Upper lobe of right lung (tissue), 1 donor: ENCODE data around the gene FHOD3. TPM values are rescaled to one million over a fixed set of nuclear protein-coding genes. Genes with fewer than 3 reads are reported as not detected.

Experiments
- ATAC-seq: fragments of 200-7000 bp; cut with Tn5 transposase; one replicate; pipeline ENCODE4 v1.9.1; 2020; ENCODE audit warnings: mild to moderate bottlenecking, moderate library complexity
- DNase-seq: peaks from one replicate; pipeline ENCODE4 v3.0.0-alpha.2; 2020
- H3K27ac ChIP-seq: fragments of 200-600 bp; one replicate; pipeline ENCODE4 v1.8.0; 2022
- H3K27me3 ChIP-seq: fragments of 200-600 bp; one replicate; pipeline ENCODE4 v1.8.0; 2022; ENCODE audit warnings: mild to moderate bottlenecking
- H3K36me3 ChIP-seq: fragments of 200-600 bp; one replicate; pipeline ENCODE4 v1.8.0; 2022
- H3K4me1 ChIP-seq: fragments of 200-600 bp; one replicate; pipeline ENCODE4 v1.8.0; 2022
- H3K4me3 ChIP-seq: fragments of 200-600 bp; one replicate; pipeline ENCODE4 v1.8.0; 2022; ENCODE audit warnings: mild to moderate bottlenecking
- H3K9me3 ChIP-seq: fragments of 200-600 bp; one replicate; pipeline ENCODE4 v1.8.0; 2022
- CTCF ChIP-seq: fragments of 200-600 bp; IDR thresholded peaks from one replicate; pipeline ENCODE4 v1.8.0; 2022; ENCODE audit warnings: antibody characterized with exemption
- intact Hi-C: fragments of 100-400 bp; cut with DNase I; formaldehyde crosslinking; loops from one replicate; pipeline ENCODE4 v1.11.0; 2022
- total RNA-seq: library from RNA; stranded (reverse); fragmentation: NEBNext Ultra II Directional; extraction: Animal tissue kit (Norgen Biotek cat#: 25700); gene quantifications from one replicate; pipeline ENCODE4 v1.2.1, GENCODE V29; 2021
- donor health status: DM: no; HTN: yes; CAD: no; lungs with severe emphysema.

FHOD3 gene
- total RNA-seq, 1 donor from 2014 or later, result 1.9 TPM

- ATAC-seq (no peak), DNase-seq (no peak)
- H3K9me3 ChIP-seq, result no peaks in the 10 kb centered on the region
- H3K27ac ChIP-seq, result no peak overlapping the region
- intact Hi-C loops, result no loop called here
- no peaks in the 10 kb centered on the region for H3K4me1 ChIP-seq
- no peak overlapping the region for H3K4me3 ChIP-seq
- TF ChIP-seq CTCF, result no peak
- no peaks in the 10 kb centered on the region for H3K36me3 ChIP-seq
- H3K27me3 ChIP-seq, result no peaks in the 10 kb centered on the region
These were observed 293.4 kb downstream of the FHOD3 start for GRCh38 chr18:36590621-36591580.

GRCh38 chr18:36592282-36592681 is 294.8 kb downstream of the FHOD3 start:
- no peaks in the 10 kb centered on the region for H3K36me3 ChIP-seq
- no peaks in the 10 kb centered on the region for H3K27me3 ChIP-seq
- no peak overlapping the region for H3K27ac ChIP-seq
- no peaks in the 10 kb centered on the region for H3K9me3 ChIP-seq
- H3K4me1 ChIP-seq, result no peaks in the 10 kb centered on the region
- no peak overlapping the region for H3K4me3 ChIP-seq
- DNase-seq (no peak), ATAC-seq (no peak)
- TF ChIP-seq CTCF, result no peak
- intact Hi-C loops, result no loop called here

GRCh38 chr18:36593001-36593400 is 295.5 kb downstream of the FHOD3 start:
- no peak for ATAC-seq
- H3K4me1 ChIP-seq, result no peaks in the 10 kb centered on the region
- no peak overlapping the region for H3K4me3 ChIP-seq
- no peaks in the 10 kb centered on the region for H3K9me3 ChIP-seq
- no peak for TF ChIP-seq CTCF
- no peaks in the 10 kb centered on the region for H3K36me3 ChIP-seq
- H3K27me3 ChIP-seq, result no peaks in the 10 kb centered on the region
- no peak overlapping the region for H3K27ac ChIP-seq
- no peak for DNase-seq
- intact Hi-C loops, result no loop called here

GRCh38 chr18:36593641-36594040 is 296.1 kb downstream of the FHOD3 start:
- no peak overlapping the region for H3K4me3 ChIP-seq
- DNase-seq, result no peak
- TF ChIP-seq CTCF, result no peak
- no peak for ATAC-seq
- no peaks in the 10 kb centered on the region for H3K9me3 ChIP-seq
- intact Hi-C loops, result no loop called here
- no peaks in the 10 kb centered on the region for H3K27me3 ChIP-seq
- no peaks in the 10 kb centered on the region for H3K36me3 ChIP-seq
- H3K4me1 ChIP-seq, result no peaks in the 10 kb centered on the region
- H3K27ac ChIP-seq, result no peak overlapping the region

GRCh38 chr18:36594621-36595020 is 297.1 kb downstream of the FHOD3 start:
- H3K9me3 ChIP-seq, result no peaks in the 10 kb centered on the region
- no peak for ATAC-seq
- no peak for DNase-seq
- H3K27me3 ChIP-seq, result no peaks in the 10 kb centered on the region
- H3K27ac ChIP-seq, result no peak overlapping the region
- no peak overlapping the region for H3K4me3 ChIP-seq
- intact Hi-C loops, result no loop called here
- H3K36me3 ChIP-seq, result no peaks in the 10 kb centered on the region
- no peak for TF ChIP-seq CTCF
- no peaks in the 10 kb centered on the region for H3K4me1 ChIP-seq
